ENCODE measurements around the gene BAIAP2L2. TPM values are rescaled to one million over a fixed set of nuclear protein-coding genes. Genes with fewer than 3 reads are reported as not detected.

Gene BAIAP2L2
- total RNA-seq, 2 experiments from 2014 or later: 0.71 to 0.88 TPM

DNA sequence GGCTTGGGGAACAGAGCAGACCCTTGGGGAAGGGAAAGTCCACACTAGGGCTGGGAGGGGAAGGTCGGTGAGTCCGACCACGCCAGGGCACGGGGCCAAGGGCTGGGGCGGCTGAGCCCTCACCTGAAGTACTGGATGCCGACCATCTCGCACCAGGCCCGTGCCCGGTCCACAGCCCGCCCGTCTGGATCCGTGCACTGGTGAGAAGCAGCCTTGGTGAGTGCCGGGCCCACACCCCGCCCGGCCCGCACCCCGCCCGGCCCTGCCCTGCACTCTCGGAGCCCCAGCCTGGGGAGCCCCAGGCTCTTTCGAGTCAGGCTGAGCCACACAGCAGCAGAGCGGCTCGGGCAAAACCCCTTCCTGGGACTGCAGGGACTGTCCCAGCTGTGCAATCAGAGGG is 1.9 kb upstream of the BAIAP2L2 start:
- Mint-ChIP-seq H3K9me3 (ENCODE audit: low read depth) (no peaks in the 10 kb centered on the region), H3K36me3 (ENCODE audit: low read depth) (peaks cover 4% of the 10 kb centered on the region), H3K4me3 (no peak overlapping the region), H3K4me1 (no peaks in the 10 kb centered on the region), H3K27me3 (no peaks in the 10 kb centered on the region), H3K27ac (no peak overlapping the region)
- intact Hi-C loops (cut with DNase I, micrococcal nuclease): no loop called here
- POLR2A ChIA-PET: no interaction called here
- DNase-seq (no peak), ATAC-seq (no peak)
- CTCF ChIA-PET: interaction anchor here (0.6 to 1.5 kb wide), 3 partner anchors 92 to 546 kb away, joined by 3 to 4 read pairs (median 3); no protein-coding TSS in a partner anchor

DNA sequence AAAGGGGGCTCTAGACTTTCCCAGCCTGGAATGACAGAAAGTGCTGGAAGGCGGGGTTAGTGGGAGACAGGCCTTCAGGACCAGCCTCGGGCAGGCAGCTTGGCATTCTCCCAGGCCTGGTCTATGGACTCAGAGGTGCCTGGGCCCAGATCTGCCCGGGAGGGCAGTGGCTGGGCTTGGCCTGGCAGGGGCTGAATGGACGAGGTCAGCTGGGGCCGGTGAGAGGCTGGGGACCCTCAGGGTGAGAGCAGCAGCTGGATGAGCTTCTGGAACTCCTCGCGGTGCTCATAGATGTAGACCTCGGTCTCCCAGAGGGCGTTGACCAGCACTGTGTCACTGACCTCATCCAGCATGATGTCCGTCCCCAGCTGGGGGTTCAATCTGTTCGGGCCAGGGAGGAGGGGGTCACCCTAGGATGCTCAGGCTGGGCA is 1.5 kb upstream of the BAIAP2L2 start:
- Mint-ChIP-seq H3K4me3 (no peak overlapping the region), H3K36me3 (ENCODE audit: low read depth) (peaks cover 4% of the 10 kb centered on the region), H3K27ac (no peak overlapping the region), H3K27me3 (no peaks in the 10 kb centered on the region), H3K9me3 (ENCODE audit: low read depth) (no peaks in the 10 kb centered on the region), H3K4me1 (no peaks in the 10 kb centered on the region)
- no peak for ATAC-seq
- intact Hi-C loops (cut with DNase I, micrococcal nuclease): no loop called here
- ChIA-PET POLR2A (no interaction called here), CTCF (interaction anchor here (0.6 to 1.0 kb wide), 3 partner anchors 177 to 545 kb away, joined by 3 to 4 read pairs (median 3); no protein-coding TSS in a partner anchor)
- no peak for DNase-seq

DNA sequence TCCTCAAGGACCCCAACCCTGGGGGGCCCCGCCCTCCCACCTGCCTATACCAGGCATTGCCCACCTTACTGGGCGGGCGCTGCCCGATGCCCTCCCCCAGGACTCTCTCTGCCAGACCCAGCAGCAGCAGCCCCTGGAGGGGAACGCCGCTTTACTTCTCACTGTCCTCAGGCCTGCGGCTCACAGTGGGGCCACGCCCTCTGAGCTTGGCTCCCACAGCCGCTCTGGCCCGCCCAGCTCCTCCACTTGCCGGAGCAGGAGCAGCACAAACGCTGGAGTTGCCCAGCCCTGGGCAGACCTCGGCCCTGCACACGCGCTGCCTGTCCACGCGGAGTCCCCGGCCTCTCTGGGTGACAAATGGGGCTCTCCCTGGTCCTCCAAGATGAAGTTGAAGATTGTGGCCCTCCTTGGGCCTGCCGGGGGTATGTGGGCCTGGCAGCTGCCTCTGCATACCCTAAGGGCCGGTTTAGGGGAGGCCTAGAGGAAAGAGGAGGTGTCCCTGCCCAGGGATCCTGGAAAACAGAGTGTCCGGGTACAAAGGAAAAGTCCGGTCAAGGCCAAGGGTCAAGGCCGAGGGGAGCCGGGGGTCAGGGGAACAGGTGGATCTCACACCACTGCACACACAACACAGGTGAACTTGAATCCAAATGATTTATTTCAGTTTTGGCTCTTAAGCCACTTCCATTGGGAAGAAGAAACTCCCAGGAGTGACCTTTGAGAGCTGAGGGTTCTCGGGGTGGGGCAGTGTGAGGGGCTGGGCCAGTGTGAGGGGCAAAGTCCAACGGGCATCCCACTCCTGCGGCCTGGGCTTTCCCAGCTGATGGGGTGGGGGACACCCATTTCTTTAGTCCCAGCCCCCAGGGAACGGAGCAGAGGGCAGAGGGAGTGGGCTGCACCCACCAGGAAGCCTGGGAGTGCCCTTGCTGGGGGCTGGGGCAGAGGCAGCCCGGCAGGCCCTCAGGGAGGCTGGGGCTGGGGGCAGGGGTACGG is 674 bp upstream of the BAIAP2L2 start:
- ATAC-seq: no peak
- H3K27ac Mint-ChIP-seq: no peak overlapping the region

DNA sequence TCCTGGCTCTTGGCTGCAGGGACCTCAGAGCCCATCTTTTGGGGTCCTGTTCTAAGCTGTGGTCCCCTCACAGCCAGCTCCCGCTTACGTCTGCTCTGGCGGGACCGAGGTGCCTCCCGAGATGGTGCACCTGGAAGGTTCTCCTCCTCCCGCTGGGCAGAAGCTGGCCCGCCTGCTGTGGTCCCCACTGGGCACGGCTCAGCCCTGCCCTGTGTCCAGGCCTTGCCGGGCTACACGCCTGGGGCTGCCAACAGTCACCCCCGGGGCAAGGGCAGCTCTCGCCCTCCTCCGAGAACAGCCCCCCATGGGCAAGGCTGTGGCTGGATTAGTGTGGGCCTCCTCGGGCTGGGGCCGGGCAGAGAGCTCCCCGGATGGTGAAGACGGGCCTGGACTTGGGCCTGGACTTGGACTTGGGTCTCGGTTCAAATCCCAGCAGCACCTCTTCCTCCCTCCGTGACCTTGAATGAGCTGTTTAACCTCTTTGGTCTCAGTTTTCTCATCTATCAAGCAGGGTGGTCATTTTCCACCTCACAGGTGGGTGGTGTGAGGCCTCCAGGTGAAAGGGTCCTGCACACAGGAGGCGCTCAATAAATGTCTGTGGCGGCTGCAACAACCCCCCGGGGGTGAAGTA is 998 bp downstream of the BAIAP2L2 start:
- CTCF ChIA-PET: interaction anchor here (0.6 kb wide), 1 partner anchor 72 kb away, joined by 4 read pairs; no protein-coding TSS in a partner anchor
- intact Hi-C loops (cut with DNase I, micrococcal nuclease): no loop called here

More for the DNA sequence above, 674 bp upstream of the BAIAP2L2 start:
- Mint-ChIP-seq H3K4me3 (no peak overlapping the region), H3K27me3 (no peaks in the 10 kb centered on the region), H3K4me1 (no peaks in the 10 kb centered on the region), H3K9me3 (ENCODE audit: low read depth) (no peaks in the 10 kb centered on the region), H3K36me3 (ENCODE audit: low read depth) (peaks cover 4% of the 10 kb centered on the region)
- POLR2A ChIA-PET: no interaction called here
- CTCF ChIA-PET: interaction anchor here (0.5 to 0.6 kb wide), 3 partner anchors 178 to 459 kb away, joined by 3 to 4 read pairs (median 3); no protein-coding TSS in a partner anchor
- intact Hi-C loops (cut with DNase I, micrococcal nuclease): no loop called here
- DNase-seq: no peak

DNA sequence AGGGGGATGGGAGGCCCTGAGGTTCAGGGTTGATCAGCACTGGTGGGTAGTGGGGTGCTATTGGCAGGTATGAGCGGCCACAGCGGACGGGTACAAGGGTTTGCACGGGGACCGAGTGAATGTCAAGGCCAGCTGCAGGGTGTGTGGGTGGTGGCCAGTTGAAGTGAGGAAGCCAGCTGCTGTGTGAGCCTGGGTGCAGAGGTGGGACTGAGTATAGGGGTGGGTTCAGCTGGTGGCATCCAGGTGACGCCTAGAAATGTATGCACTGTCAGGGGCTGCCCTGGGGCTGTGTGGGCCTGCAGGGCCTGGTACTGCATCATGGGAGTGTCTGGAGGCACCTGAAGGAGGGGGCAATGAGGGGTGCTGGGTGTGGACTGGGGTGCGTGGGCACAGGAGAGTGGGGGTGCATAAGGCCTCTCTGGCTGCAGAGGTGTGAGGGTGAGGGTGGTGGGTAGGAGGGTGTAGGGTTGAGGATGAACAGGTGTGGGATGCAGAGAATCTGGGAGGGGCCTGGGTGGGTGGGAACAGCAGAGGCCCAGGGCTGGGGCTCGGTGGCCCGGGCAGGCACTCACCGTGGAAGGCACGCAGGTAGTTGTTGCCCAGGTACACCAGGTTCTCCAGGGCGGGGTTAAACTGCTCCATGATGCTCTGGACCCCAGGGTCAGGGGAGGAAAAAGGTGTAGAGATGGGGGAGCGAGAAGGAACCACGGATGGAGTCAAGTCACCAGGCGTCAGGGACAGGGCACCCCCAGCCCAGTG is 1.7 kb downstream of the BAIAP2L2 start:
- intact Hi-C loops (cut with DNase I, micrococcal nuclease): no loop called here
- Mint-ChIP-seq H3K27me3 (no peaks in the 10 kb centered on the region), H3K9me3 (ENCODE audit: low read depth) (no peaks in the 10 kb centered on the region), H3K4me1 (peaks cover 4% of the 10 kb centered on the region), H3K36me3 (ENCODE audit: low read depth) (peaks cover 2% of the 10 kb centered on the region), H3K27ac (no peak overlapping the region), H3K4me3 (no peak overlapping the region)
- DNase-seq (no peak), ATAC-seq (peak; percentile 17)
- ChIA-PET CTCF (interaction anchor here (0.6 kb wide), 1 partner anchor 71 kb away, joined by 4 read pairs; no protein-coding TSS in a partner anchor), POLR2A (no interaction called here)

More for the DNA sequence above, 998 bp downstream of the BAIAP2L2 start:
- no peaks in the 10 kb centered on the region for H3K9me3 Mint-ChIP-seq (ENCODE audit: low read depth)
- peak; percentile 31 for ATAC-seq
- H3K36me3 Mint-ChIP-seq (ENCODE audit: low read depth): peaks cover 4% of the 10 kb centered on the region
- no peaks in the 10 kb centered on the region for H3K27me3 Mint-ChIP-seq
- POLR2A ChIA-PET: no interaction called here
- H3K4me3 Mint-ChIP-seq: peak overlapping the region; percentile 32
- H3K4me1 Mint-ChIP-seq: peaks cover 4% of the 10 kb centered on the region
- no peak for DNase-seq
- H3K27ac Mint-ChIP-seq: no peak overlapping the region

DNA sequence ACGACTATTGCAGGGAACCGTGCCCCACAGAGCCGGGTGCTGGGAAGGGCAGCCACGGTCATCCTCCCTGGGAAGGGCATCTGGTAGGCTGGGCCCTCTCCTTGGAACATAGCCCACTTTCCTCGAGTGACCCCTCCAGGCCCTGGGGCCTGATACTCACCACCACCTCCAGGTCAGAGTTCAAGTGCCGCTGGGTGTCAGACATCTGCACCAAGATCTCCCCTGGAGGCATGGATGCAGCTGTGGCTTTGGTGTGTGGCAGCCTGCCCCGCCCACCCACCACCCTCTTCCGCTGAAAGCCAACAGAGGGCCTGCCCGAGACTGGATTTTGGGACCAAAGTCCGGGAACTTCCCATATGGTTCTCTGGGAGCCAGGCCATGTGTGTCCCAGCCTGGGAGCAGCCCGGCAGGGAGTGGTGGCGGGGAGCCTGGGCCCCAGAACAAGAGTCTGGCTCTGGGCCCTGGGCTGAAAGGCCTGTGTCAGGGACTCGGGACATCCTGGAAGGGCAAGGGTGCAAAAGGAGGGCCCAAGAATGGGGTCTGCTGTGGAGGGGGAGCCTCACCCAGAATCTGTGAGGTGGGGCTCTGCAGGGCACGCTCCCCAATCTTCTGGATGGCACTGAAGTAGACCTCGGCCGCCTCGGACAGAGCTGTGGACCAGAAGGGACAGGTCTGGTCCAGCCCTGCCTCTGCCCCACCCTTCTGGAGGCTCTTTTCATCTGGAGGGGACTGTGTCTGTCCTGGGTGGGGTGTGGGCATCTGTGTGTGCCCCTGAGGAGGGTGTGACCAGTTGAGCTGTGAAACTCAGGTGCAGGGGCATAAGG is 2.6 kb downstream of the BAIAP2L2 start:
- Mint-ChIP-seq H3K4me3 (no peak overlapping the region), H3K36me3 (ENCODE audit: low read depth) (no peaks in the 10 kb centered on the region), H3K9me3 (ENCODE audit: low read depth) (no peaks in the 10 kb centered on the region), H3K27ac (no peak overlapping the region), H3K27me3 (no peaks in the 10 kb centered on the region), H3K4me1 (peaks cover 4% of the 10 kb centered on the region)
- POLR2A ChIA-PET: no interaction called here
- DNase-seq (no peak), ATAC-seq (no peak)
- intact Hi-C loops (cut with DNase I, micrococcal nuclease): no loop called here
- CTCF ChIA-PET: no interaction called here

DNA sequence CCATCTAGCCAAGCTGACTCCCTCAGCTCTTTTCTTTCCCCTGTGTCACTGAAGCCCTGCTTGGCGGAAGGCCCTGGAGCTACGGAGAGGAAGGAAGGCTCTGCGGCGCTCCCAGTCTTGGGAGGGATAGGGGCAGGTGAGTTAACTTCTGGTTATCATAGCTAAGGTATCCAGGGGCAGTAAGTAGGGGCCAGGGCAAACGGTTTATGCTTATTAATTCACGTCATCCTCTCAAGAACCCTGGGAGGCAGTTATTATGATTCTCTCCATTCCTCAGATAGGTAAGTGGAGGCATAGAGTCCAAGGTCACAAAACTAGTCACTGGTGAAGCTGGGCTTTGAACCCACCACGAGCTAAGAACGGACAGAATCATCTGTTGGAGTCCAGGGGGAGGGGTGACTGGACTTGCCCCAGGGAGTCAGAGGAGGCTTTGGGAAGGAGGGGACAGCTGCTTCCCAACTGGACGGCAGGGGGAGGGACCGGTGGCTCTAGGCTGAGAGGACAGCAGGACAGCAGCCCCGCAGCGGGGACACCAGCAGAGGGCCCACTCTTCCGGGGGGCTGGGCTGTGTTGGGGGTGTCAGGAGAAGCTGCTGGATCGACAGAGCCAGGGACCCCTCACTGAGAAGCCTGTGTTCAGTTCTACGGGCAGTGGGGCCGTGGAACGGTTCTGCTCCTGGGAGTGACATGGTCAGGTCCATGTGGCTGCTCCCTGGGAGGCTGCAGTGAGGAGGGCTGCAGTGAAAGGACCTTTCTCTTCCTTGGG is 3.5 kb downstream of the BAIAP2L2 start:
- H3K27me3 Mint-ChIP-seq: no peaks in the 10 kb centered on the region
- CTCF ChIA-PET: interaction anchor here (0.6 to 0.9 kb wide), 2 partner anchors 23 to 55 kb away, joined by 3 to 4 read pairs; no protein-coding TSS in a partner anchor
- no peaks in the 10 kb centered on the region for H3K9me3 Mint-ChIP-seq (ENCODE audit: low read depth)
- ATAC-seq (no peak), DNase-seq (no peak)
- intact Hi-C loops (cut with DNase I, micrococcal nuclease): no loop called here
- H3K4me1 Mint-ChIP-seq: peaks cover 4% of the 10 kb centered on the region
- H3K4me3 Mint-ChIP-seq: no peak overlapping the region
- no peaks in the 10 kb centered on the region for H3K36me3 Mint-ChIP-seq (ENCODE audit: low read depth)
- POLR2A ChIA-PET: no interaction called here
- H3K27ac Mint-ChIP-seq: no peak overlapping the region

DNA sequence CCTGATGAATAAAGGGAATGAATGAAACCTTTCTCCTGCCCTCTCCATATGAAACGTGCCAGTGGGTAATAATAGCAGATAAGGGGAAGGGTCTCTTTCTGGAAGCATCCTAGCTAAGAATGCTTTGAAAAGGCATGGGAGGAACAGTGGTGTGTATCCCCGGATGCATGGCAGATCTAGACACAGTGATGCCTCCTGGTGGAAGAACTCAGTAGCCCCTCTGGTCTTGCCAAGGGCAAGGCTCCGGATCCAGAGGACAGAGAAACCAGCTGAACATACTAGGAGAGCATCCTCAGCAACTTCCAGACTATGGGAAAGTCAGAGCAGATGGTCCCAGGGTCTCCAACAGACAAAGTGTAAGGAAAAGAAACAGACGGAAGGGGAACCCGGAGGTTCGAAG is 6.4 kb downstream of the BAIAP2L2 start:
- Mint-ChIP-seq H3K27ac (no peak overlapping the region), H3K4me3 (no peak overlapping the region), H3K4me1 (peaks cover 4% of the 10 kb centered on the region), H3K36me3 (ENCODE audit: low read depth) (no peaks in the 10 kb centered on the region), H3K9me3 (ENCODE audit: low read depth) (no peaks in the 10 kb centered on the region), H3K27me3 (no peaks in the 10 kb centered on the region)
- POLR2A ChIA-PET: no interaction called here
- CTCF ChIA-PET: interaction anchor here (0.6 to 2.0 kb wide), 3 partner anchors 34 to 1727 kb away, joined by 3 to 11 read pairs (median 4); no protein-coding TSS in a partner anchor
- intact Hi-C loops (cut with DNase I, micrococcal nuclease): loop anchor here in 1 of 2 experiments (1.0 kb wide), 1 partner anchor 52 kb away; no protein-coding TSS in a partner anchor
- ATAC-seq (no peak), DNase-seq (no peak)

DNA sequence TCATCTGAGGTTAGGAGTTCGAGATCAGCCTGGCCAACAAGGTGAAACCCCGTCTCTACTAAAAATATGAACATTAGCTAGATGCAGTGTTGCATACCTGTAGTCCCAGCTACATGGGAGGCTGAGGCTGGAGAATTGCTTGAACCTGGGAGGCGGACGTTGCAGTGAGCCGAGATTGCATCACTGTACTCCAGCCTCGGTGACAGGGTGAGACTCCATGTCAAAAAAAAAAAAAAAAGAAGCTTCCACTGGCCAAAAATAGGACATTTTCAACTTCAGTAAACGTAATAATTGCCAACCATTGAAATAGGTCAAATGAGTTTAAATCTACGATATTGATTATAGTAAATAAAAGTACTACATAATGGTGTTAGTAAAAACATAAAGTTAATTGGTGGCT is 6.8 kb downstream of the BAIAP2L2 start:
- intact Hi-C loops (cut with DNase I, micrococcal nuclease): loop anchor here in 1 of 2 experiments (1.0 kb wide), 1 partner anchor 51 kb away; no protein-coding TSS in a partner anchor
- CTCF ChIA-PET: interaction anchor here (0.6 to 2.0 kb wide), 2 partner anchors 52 to 1728 kb away, joined by 4 to 11 read pairs; no protein-coding TSS in a partner anchor
- no peak for ATAC-seq

More for the DNA sequence above, 6.8 kb downstream of the BAIAP2L2 start:
- no peaks in the 10 kb centered on the region for H3K9me3 Mint-ChIP-seq (ENCODE audit: low read depth)
- POLR2A ChIA-PET: no interaction called here
- H3K27ac Mint-ChIP-seq: no peak overlapping the region
- H3K4me1 Mint-ChIP-seq: peaks cover 4% of the 10 kb centered on the region
- no peaks in the 10 kb centered on the region for H3K27me3 Mint-ChIP-seq
- no peaks in the 10 kb centered on the region for H3K36me3 Mint-ChIP-seq (ENCODE audit: low read depth)
- no peak for DNase-seq
- no peak overlapping the region for H3K4me3 Mint-ChIP-seq

Measured in activated CD4-positive, alpha-beta T cell treated with anti-CD3 and anti-CD28 coated beads for 36 hours (primary cell).